DOHH2 (cell line): ENCODE measurements around the gene CREBRF.

Experiments used
- CTCF ChIP-seq: fragments of 200-600 bp; sonication (generic); IDR thresholded peaks from one replicate; pipeline ENCODE4 v1.5.1; 2014; ENCODE audit warnings: antibody characterized with exemption, mild to moderate bottlenecking, low read depth, low read length; ENCODE audit not compliant: poor library complexity, severe bottlenecking
- EZH2phosphoT487 ChIP-seq: fragments of 200-600 bp; sonication (generic); IDR thresholded peaks from 2 replicates; pipeline ENCODE4 v1.6.1; 2017; ENCODE audit warnings: borderline replicate concordance, mild to moderate bottlenecking, antibody characterized with exemption, low read length, moderate library complexity, mixed read lengths

GRCh38 chr5:173028811-173029327 lies 27.3 kb upstream of the CREBRF start:
- TF ChIP-seq CTCF (no peak), EZH2phosphoT487 (no peak)
